ENCODE data around the gene ARFGEF3. TPM values are rescaled to one million over a fixed set of nuclear protein-coding genes. Genes with fewer than 3 reads are reported as not detected.

ARFGEF3 gene
- total and polyA plus RNA-seq, 2 experiments from 2014 or later: 5.8 to 24.6 TPM

- TF ChIP-seq ZNF462 (CRISPR knock-in tag; IDR thresholded peaks at IDR 0.05) (no peak), CREB1 (CRISPR knock-in tag; IDR thresholded peaks at IDR 0.05; ENCODE audit: low read depth) (no peak), ZNF331 (CRISPR knock-in tag; IDR thresholded peaks at IDR 0.05; ENCODE audit: low read depth) (no peak), ETS1 (IDR thresholded peaks at IDR 0.05) (no peak), ZNF114 (CRISPR knock-in tag; IDR thresholded peaks at IDR 0.05) (no peak), NANOG (IDR thresholded peaks at IDR 0.05; ENCODE audit: borderline replicate concordance) (no peak), STAT1 (IDR thresholded peaks at IDR 0.05; ENCODE audit: unreplicated experiment) (no peak)
These were observed 80.2 kb downstream of the ARFGEF3 start (continued) for GRCh38 chr6:138241934-138242333.

- Histone ChIP-seq H3K27me3 (ENCODE audit: insufficient read depth) (no peaks in the 10 kb centered on the region), H4K20me1 (replicated peaks; ENCODE audit: insufficient read depth) (no peaks in the 10 kb centered on the region), H3K79me2 (replicated peaks; ENCODE audit: insufficient read depth) (no peaks in the 10 kb centered on the region), H3K36me3 (ENCODE audit: insufficient read depth) (no peaks in the 10 kb centered on the region), H3F3A (replicated peaks; ENCODE audit: low read depth) (no peaks in the 10 kb centered on the region), H2AFZ (no peak overlapping the region), H3K27ac (ENCODE audit: low read depth) (no peak overlapping the region), H3K4me2 (no peak overlapping the region), H3K9me2 (ENCODE audit: insufficient read depth) (no peaks in the 10 kb centered on the region), H3K4me3 (no peak overlapping the region), H3K4me1 (ENCODE audit: insufficient read depth) (no peaks in the 10 kb centered on the region; the same call in 1 of the 2 replicates)
- Mint-ChIP-seq H3K27me3 (ENCODE audit: insufficient read depth, low read depth, poor library complexity) (no peaks in the 10 kb centered on the region), H3K9me3 (no peaks in the 10 kb centered on the region), H3K4me1 (peaks cover 11% of the 10 kb centered on the region), H3K36me3 (ENCODE audit: low read depth) (no peaks in the 10 kb centered on the region), H3K27ac (no peak overlapping the region), H3K4me3 (no peak overlapping the region)
- DNase-seq (ENCODE audit: low spot score) (no peak), ATAC-seq (no peak)
- TF ChIP-seq CTCF (conservative IDR thresholded peaks at IDR 0.05; ENCODE audit: low read depth in 2 of 2): no peak
- TF ChIP-seq STAT1 (IDR thresholded peaks at IDR 0.05; ENCODE audit: unreplicated experiment): no peak
- TF ChIP-seq EZH2phosphoT487 (IDR thresholded peaks at IDR 0.05; ENCODE audit: unreplicated experiment): no peak
- TF ChIP-seq ZNF114 (CRISPR knock-in tag; IDR thresholded peaks at IDR 0.05): no peak
These were observed 81.4 kb downstream of the ARFGEF3 start for GRCh38 chr6:138242987-138243592.
